SH-SY5Y (cell line): ENCODE measurements around the gene IFNA8.

Experiments used
- GATA2 ChIP-seq: IDR thresholded peaks from 2 replicates; pipeline ENCODE4 v1.6.1; 2011; ENCODE audit warnings: mild to moderate bottlenecking, low read depth, low read length
- GATA3 ChIP-seq: IDR thresholded peaks from 2 replicates; pipeline ENCODE4 v1.6.1; 2011; ENCODE audit warnings: low read depth, mild to moderate bottlenecking, low read length, moderate library complexity

DNA sequence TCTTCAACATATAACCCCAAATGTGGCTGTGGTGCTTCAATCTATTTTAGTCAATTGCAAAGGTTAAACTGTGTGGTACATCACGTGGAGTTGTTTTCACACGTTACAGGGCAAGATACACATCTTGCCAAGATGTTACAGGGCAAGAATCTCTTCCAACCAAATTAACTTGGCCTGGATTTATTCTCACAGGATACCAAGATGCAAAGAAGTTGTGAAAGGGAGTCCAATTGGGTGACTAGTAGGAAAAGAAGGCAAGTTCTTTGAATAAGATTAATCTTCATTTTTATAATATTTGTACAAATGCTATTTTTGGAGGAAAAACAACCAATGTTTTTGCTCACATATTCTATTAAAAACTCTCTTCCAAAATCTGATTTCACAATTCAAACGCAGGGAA, 4.8 kb upstream of the IFNA8 start:
- no peak for TF ChIP-seq GATA3
- TF ChIP-seq GATA2 = no peak
